Lung (tissue), 12 donors: ENCODE data around the gene RBM28. TPM values are rescaled to one million over a fixed set of nuclear protein-coding genes. Genes with fewer than 3 reads are reported as not detected.
"Not testable (repeated sequence)": the region's sequence is repeated elsewhere in the genome, so short reads cannot be mapped to it uniquely, and the experiment has no call there.

Source experiments
- ATAC-seq: fragments of 200-7000 bp; cut with Tn5 transposase; one replicate; pipeline ENCODE4 v1.9.1; 2020; ENCODE audit warnings: moderate number of reproducible peaks; ENCODE audit not compliant: insufficient read depth, low FRiP score
- DNase-seq, 3 donors: peaks; one replicate each; pipeline ENCODE4 v3.0.0-alpha.2; 2013 to 2017
- H3K27ac ChIP-seq, 2 donors: one replicate each; pipeline ENCODE4 v1.5.1; 2013; ENCODE audit warnings: mild to moderate bottlenecking in 2 of 2, moderate library complexity in 2 of 2, control low read depth in 1 of 2, inconsistent platforms in 1 of 2, low read depth in 1 of 2, low read length in 1 of 2
- H3K27me3 ChIP-seq, 3 donors: one replicate each; pipeline ENCODE4 v1.5.1; 2013; ENCODE audit warnings: low read length in 2 of 3; ENCODE audit not compliant: control insufficient read depth in 3 of 3, insufficient read depth in 3 of 3
- H3K36me3 ChIP-seq, 4 donors: one replicate each; pipeline ENCODE4 v1.5.1; 2013; ENCODE audit warnings: low read length in 4 of 4, mild to moderate bottlenecking in 1 of 4, moderate library complexity in 1 of 4; ENCODE audit not compliant: control insufficient read depth in 4 of 4, insufficient read depth in 4 of 4
- H3K4me1 ChIP-seq, 5 donors: one replicate each; pipeline ENCODE4 v1.5.1; 2013; ENCODE audit warnings: low read length in 5 of 5, mild to moderate bottlenecking in 2 of 5, moderate library complexity in 1 of 5; ENCODE audit not compliant: control insufficient read depth in 5 of 5, insufficient read depth in 5 of 5
- H3K4me3 ChIP-seq: one replicate; pipeline ENCODE4 v1.5.1; 2013; ENCODE audit warnings: mild to moderate bottlenecking, control low read depth, moderate library complexity
- H3K9ac ChIP-seq, 2 donors: one replicate each; pipeline ENCODE4 v1.5.1; 2013; ENCODE audit warnings: low read length in 2 of 2, control low read depth in 1 of 2; ENCODE audit not compliant: insufficient read depth in 1 of 2
- H3K9me3 ChIP-seq, 4 donors: one replicate each; pipeline ENCODE4 v1.5.1; 2013; ENCODE audit warnings: low read length in 3 of 4, mild to moderate bottlenecking in 1 of 4, moderate library complexity in 1 of 4; ENCODE audit not compliant: control insufficient read depth in 4 of 4, insufficient read depth in 3 of 4
- WGBS, 2 donors: extraction: QIAGEN DNeasy Blood & Tissue Kit; methylation state at CpG; one replicate each; pipeline ENCODE4 v1.1.7; 2013; 5-methylcytosine and 5-hydroxymethylcytosine counted together
- polyA plus RNA-seq, 2 donors: library from polyadenylated mRNA; stranded (reverse); fragments of 200-250 nt; gene quantifications; one replicate each; pipeline ENCODE4 v1.2.1, GENCODE V29; 2013
- total RNA-seq, 2 donors: library from RNA; depleted of rRNA in 1 of 2; stranded (reverse); fragments of >200 nt in 1 of 2; gene quantifications; one replicate each; pipeline ENCODE4 v1.2.1, GENCODE V29; 2014 to 2021
- TF ChIP-seq, protein P1 (sequence below): IDR thresholded peaks from 2 replicates; pipeline ENCODE4 v1.5.1; 2012; ENCODE audit warnings: mild to moderate bottlenecking; ENCODE audit errors: control extremely low read depth, extremely low read depth
- donor health status: control.
- donor health status: control.
- donor health status: Bipolar disorder and iron deficiency.
- donor health status: healthy.
- donor health status: DM: yes; HTN: yes; CAD: no.

Gene RBM28
- total and polyA plus RNA-seq, 4 donors = 18.8 to 44.7 (median 27.2) TPM

DNA sequence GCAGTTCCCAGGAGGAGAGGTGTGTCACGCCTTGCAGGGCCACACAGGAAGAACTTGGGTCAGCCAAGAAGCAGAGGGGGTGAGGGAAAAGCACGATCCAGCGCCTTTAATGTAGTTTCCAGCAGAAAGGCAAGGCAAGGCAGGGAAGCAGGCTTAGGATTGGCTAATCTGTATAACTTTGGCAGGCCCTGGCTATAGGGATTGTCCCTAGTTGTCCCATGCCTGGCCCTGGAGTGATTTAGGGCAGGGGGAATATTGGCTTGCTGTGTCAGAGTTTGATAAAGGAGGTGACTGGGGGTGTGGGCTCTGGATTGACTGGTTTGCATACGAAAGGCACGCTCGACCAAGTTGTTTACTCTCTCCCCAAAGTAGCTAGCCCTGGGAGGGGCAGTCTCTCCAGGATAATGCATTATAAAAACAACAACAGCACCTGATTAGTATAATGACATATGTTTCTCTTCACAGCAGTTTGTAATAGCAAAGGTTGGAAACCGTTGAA is 44.5 kb downstream of the RBM28 start:
- 67 to 83% methylated on average over 7 of the region's 7 CpGs for WGBS, 2 donors
- peaks cover 0 to 4% (median 0%) of the 10 kb centered on the region in 5 donors for H3K4me1 ChIP-seq
- no peak overlapping the region for H3K27ac ChIP-seq
- H3K9ac ChIP-seq = no peak overlapping the region
- DNase-seq (peak in 1 of 3 donors; percentile 31), ATAC-seq (no peak)
- no peaks in the 10 kb centered on the region for H3K27me3 ChIP-seq
- H3K4me3 ChIP-seq = no peak overlapping the region
- peaks cover 3 to 12% (median 6%) of the 10 kb centered on the region in 4 donors for H3K36me3 ChIP-seq
- H3K9me3 ChIP-seq = no peaks in the 10 kb centered on the region
- TF ChIP-seq, protein P1, sequence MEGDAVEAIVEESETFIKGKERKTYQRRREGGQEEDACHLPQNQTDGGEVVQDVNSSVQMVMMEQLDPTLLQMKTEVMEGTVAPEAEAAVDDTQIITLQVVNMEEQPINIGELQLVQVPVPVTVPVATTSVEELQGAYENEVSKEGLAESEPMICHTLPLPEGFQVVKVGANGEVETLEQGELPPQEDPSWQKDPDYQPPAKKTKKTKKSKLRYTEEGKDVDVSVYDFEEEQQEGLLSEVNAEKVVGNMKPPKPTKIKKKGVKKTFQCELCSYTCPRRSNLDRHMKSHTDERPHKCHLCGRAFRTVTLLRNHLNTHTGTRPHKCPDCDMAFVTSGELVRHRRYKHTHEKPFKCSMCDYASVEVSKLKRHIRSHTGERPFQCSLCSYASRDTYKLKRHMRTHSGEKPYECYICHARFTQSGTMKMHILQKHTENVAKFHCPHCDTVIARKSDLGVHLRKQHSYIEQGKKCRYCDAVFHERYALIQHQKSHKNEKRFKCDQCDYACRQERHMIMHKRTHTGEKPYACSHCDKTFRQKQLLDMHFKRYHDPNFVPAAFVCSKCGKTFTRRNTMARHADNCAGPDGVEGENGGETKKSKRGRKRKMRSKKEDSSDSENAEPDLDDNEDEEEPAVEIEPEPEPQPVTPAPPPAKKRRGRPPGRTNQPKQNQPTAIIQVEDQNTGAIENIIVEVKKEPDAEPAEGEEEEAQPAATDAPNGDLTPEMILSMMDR = no peak

DNA sequence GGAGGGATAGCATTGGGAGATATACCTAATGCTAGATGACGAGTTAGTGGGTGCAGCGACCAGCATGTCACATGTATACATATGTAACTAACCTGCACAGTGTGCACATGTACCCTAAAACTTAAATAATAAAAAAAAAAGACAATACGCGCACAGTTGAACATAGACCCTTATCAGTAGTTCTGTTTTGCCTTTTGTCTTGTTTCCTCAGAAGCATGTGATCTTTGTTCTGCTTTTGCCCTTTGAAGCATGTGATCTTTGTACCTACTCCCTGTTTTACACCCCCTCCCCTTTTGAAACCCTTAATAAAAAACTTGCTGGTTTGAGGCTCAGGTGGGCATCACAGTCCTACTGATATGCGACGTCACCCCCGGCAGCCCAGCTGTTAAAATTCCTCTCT is 45.7 kb downstream of the RBM28 start:
- not testable (repeated sequence) for H3K36me3 ChIP-seq, H3K27me3 ChIP-seq, DNase-seq, H3K9me3 ChIP-seq, ATAC-seq, H3K9ac ChIP-seq, H3K4me3 ChIP-seq, H3K27ac ChIP-seq, H3K4me1 ChIP-seq
- WGBS, 2 donors = 80 to 83% methylated on average over 6 of the region's 7 CpGs

DNA sequence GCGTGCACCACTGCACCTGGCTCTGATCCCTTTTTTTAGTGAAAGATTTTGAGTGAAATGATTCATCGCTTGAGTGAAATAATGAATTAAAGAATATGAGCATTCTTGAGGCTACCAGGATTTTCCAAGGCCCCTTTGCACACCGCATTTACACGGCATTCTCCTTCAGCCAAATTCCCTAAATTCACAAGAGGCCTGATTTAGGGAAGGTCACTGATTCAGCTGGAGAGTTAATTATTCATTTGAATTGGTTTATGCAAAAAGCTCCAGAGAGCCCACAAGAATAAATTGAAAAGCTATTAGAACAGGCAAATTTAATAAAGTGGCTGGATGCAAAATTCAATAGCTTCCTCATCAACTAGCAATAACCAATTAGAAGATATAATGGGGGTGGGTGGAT is 56.2 kb downstream of the RBM28 start:
- TF ChIP-seq, protein P1 = no peak
- Histone ChIP-seq H3K4me1 (no peaks in the 10 kb centered on the region), H3K27ac (no peak overlapping the region), H3K36me3 (peaks cover 0 to 2% (median 0%) of the 10 kb centered on the region in 4 donors), H3K9ac (no peak overlapping the region), H3K9me3 (peaks cover 0 to 4% (median 0%) of the 10 kb centered on the region in 4 donors), H3K27me3 (no peaks in the 10 kb centered on the region), H3K4me3 (no peak overlapping the region)
- ATAC-seq (no peak), DNase-seq (no peak)
- WGBS, 2 donors = 93 to 97% methylated on average over 4 of the region's 4 CpGs

DNA sequence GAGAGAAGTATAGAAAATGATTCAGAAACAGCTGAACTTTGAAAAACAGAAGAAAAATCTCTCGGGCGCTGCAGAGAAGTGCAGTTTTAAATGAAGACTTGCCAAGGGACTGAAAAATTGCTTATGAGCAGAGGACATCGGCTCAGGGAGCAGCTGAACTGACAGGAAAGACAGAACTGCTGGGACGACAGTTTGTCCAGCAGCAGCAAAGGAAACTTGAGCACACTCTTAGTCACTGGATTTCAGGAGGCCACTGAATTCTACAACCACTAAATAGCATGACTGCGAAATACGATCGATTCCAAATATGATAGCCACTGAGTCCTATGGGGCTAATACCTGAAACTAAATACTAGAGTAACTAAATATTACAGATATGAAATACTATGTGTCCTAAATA is 59.6 kb downstream of the RBM28 start:
- H3K9ac ChIP-seq = no peak overlapping the region
- H3K4me1 ChIP-seq = no peaks in the 10 kb centered on the region
- ATAC-seq (no peak), DNase-seq (no peak)
- no peak overlapping the region for H3K4me3 ChIP-seq
- no peak overlapping the region for H3K27ac ChIP-seq
- H3K27me3 ChIP-seq = no peaks in the 10 kb centered on the region
- peaks cover 0 to 2% (median under 1%) of the 10 kb centered on the region in 4 donors for H3K36me3 ChIP-seq
- WGBS, 2 donors = 85 to 90% methylated on average over 7 of the region's 7 CpGs
- TF ChIP-seq, protein P1 = no peak
- peaks cover 0 to 9% (median 6%) of the 10 kb centered on the region in 4 donors for H3K9me3 ChIP-seq
